GM18868 (cell line): ENCODE results near the gene AHRR.
"Not testable (repeated sequence)": the region's sequence is repeated elsewhere in the genome, so short reads cannot be mapped to it uniquely, and the experiment has no call there.

ENCODE experiments used
- ATAC-seq: cut with Tn5 transposase; IDR thresholded peaks from one replicate; pipeline ENCODE4 v1.9.1; 2021; ENCODE audit warnings: mild to moderate bottlenecking, moderate library complexity; ENCODE audit not compliant: unreplicated experiment

The AHRR gene

GRCh38 chr5:375921-376798 lies 54.6 kb downstream of the AHRR start:
- ATAC-seq, result no peak

DNA sequence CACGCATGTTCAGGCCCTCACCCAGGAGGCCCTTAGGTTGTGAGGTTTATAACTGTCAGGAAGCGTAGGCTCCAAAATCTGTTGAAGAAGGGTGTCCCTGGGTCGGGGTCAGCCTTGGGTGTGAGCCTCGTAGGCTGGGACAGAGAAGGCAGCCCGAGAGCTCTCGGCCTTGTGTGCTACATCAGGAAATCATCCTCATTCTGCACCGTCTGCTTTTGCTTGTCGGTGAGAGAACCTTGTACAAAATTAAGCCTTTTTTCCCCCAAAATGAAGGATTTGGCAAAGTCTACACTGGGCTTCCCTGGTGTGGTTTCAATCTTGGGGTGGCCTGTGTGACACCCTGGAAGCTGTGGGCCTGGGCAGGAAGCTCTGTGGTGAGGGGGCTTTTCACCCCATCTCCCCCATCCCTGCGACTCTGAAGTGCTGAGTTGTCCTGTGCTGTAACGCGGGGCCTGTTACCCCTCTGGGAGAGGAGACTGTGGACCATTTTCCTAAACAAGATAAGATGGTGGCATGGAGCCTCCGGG lies 55.3 kb downstream of the AHRR start:
- ATAC-seq, result no peak

GRCh38 chr5:377326-377981 lies 55.9 kb downstream of the AHRR start:
- no peak for ATAC-seq

DNA sequence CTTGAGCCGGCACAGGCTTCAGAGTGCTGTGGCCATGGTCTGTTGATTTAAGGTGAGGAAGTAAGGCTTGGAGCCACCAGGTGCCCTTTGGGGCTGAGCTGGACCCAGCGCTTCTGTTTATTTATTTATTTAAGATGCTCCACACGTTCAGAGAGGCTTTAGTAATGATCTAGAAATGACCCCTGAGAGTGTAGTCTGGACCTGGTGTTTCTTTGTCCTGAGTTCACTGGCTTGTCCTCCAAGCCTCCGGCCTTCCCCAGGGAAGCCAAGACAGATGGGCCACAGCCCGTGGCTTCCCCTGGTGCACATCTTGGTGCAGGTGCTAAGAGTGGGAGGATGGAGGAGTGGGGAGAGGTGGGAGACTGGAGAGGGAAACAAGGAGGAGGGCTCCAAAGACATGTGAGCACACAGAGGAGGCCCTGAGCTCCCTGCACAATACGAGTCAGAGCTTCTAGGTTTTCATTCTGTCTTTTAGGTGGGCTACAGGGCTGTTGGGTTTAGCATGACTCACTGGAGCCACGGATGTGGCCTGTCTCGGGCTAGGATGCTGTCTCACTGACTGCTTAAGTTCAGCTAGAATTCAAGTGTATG lies 56.9 kb downstream of the AHRR start:
- ATAC-seq, result no peak

DNA sequence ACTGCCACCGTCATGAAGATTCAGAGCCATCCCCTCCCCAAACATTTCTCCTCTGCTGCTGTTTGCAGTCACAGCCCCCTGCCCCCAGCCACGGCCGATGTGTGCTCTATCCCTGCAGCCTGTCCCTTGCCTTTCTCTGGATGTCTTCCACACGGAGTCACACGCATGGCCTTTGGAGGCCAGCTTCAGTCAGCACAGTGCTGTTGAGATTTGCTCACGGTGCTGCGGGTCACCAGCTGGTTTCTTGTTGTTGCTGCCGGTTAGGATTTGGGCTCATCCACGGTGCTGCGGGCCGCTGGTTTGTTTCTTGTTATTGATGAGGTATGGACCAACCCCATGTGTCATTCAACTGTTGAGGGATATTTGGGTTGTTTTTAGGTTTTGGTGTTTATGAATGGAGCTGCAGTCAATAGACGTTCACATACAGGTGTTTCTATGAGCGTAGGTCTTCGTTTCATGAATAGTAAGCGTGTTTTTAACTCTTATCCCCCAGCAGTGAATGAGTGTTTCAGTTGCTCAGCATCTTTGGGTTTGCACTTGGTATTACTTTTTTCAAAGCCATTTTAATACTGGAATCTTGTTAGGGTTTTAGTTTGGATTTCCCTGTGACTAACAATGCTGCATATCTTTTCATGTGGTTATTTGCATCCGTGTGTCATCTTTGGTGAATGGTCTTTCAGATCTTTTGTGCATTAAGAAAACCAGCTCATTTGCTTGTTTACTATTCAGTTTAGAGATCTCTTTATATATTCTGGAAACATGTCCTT lies 57.6 kb downstream of the AHRR start:
- no peak for ATAC-seq

GRCh38 chr5:380701-381309 lies 59.3 kb downstream of the AHRR start:
- no peak for ATAC-seq

GRCh38 chr5:383066-383465 lies 61.6 kb downstream of the AHRR start:
- no peak for ATAC-seq

GRCh38 chr5:383621-384020 lies 62.1 kb downstream of the AHRR start:
- no peak for ATAC-seq

DNA sequence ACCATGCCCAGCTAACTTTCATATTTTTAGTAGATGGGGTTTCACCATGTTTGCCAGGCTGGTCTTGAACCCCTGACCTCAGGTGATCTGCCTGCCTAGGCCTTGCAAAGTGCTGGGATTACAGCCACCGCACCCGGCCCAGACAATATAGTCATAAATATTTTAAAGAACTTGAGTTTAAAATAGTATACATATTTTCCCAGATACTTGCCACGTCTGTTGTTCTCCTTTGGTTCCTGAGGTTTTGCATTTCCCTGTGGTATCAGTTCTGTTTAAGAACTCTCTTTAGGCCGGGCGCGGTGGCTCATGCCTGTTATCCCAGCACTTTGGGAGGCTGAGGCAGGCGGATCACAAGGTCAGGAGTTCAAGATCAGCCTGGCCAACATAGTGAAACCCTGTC lies 63.1 kb downstream of the AHRR start:
- ATAC-seq, result not testable (repeated sequence)

DNA sequence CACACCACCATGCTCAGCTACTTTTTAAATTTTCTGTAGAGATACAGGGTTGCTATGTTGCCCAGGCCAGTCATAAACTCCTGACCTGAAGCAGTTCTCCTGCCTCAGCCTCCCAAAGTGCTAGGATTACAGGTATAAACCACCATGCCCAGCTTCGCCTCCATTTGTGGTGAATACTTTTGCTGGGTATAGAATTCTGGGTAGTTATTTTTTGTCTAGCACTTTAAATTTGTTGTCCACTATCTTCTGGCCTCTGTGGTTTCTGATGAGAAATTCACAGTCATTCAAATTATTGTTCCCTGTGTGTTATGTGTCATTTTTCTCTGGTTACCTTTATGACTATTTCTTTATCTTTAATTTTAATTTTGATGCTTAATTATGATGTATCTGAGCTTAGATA lies 63.8 kb downstream of the AHRR start:
- ATAC-seq, result no peak

- no peak for ATAC-seq
Measured at GRCh38 chr5:386432-387341, 65.2 kb downstream of the AHRR start.

DNA sequence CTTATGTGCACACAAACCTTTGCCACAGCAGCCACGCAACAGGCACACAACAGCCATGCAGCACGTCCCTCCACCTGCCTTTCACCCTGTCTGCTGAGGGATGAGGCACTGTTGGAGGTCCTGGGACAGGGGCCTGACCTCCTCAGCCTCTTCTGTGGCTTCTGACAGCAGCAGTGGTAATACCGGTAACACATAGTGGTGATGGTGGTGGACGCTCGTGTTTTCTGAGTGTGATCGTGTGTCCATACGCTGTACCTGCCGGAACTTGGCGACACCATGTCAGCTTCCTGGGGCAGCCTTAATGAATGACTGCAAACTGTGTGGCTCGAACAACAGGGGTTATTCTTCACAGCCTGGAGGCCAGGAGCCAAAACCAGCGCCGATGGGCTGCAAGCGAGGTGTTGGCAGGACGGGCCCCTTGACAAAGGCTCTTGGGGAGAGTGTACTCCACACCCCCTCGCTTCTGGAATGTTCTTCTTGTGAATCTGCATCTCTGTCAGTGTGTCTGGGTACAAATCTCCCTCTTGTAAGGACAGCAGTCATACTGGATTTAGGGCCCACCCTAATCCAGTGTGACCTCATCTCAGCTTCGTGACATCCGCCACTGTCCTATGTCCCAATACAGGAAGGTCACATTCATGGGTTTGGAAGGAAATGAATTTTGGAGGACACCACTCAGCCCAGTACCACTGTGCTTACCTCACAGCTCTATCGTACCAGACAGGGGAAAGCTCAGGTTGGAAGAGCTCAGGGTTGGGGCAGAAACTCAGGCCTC lies 66.2 kb downstream of the AHRR start:
- ATAC-seq, result no peak

DNA sequence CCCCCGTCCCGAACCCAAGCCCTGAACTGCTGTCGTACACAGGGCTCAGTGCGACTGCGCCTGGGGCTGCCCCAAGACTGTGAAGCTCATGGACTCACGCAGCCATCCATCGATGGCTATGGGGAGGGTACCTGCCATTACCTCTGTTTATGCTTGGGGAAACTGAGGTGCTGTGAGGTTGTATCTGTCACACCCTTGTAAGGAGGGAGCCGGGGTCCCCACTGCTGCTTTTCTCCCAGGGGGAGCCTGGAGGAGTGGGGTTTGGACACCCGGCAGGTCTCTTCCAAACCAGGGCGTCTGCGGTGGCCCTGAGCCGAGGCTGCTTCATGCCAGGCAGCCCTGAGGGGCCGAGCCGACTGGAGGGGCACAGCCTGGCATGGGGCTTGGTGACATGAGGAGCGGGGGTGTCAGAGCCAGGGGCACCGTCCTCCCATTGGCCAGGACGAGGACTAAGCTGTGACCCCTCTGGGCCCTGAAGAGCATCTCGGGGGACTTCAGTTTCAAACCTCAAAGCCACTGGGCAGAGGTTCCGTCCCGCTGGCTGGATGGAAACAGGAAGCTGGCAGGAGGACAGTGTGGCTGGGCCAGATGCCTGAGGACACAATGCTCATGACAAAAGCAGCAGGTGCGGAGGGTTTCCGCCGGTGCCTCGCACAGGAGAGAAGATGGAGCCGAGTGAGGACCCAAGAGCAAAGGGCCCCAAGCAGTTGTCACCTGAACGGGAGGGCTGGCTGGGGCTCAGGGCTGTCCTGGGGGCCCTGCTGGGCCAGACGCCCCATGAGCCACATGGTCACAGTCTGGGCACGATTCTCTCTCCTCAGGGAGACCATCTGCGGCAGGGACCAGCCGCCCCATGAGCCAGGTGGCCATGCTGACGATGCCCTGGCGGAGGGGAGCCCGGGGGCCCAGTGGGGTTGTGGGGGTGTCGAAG lies 67.0 kb downstream of the AHRR start:
- ATAC-seq, result no peak

- ATAC-seq, result no peak
Measured at GRCh38 chr5:389197-389821, 67.8 kb downstream of the AHRR start.

GRCh38 chr5:389891-390622 lies 68.5 kb downstream of the AHRR start:
- no peak for ATAC-seq

GRCh38 chr5:390623-391491 lies 69.3 kb downstream of the AHRR start:
- no peak for ATAC-seq
